ENCODE results near the gene RETSAT.

- TF ChIP-seq CTCF (IDR thresholded peaks at IDR 0.05; ENCODE audit: insufficient read depth, low read length, poor library complexity, severe bottlenecking) (no peak), EZH2phosphoT487 (conservative IDR thresholded peaks at IDR 0.05; ENCODE audit: low read length) (no peak)
These were observed 27.0 kb downstream of the RETSAT start for GRCh38 chr2:85327160-85327821.

Measured in SU-DHL-6 (cell line).